ENCODE measurements around the gene USH2A.
A peak's percentile ranks its signal among the peaks of the same experiment; 100 is the strongest.

Gene USH2A

GRCh38 chr1:215717677-215718426 lies 705.4 kb downstream of the USH2A start:
- Histone ChIP-seq H3K14ac (ENCODE audit: low read length) (no peak overlapping the region), H4K91ac (ENCODE audit: low read depth, low read length, poor library complexity) (no peak overlapping the region), H3K4me3 (ENCODE audit: low read length in 2 of 2) (no peak overlapping the region), H3K23ac (ENCODE audit: low read depth, low read length, poor library complexity) (no peak overlapping the region), H3K27me3 (ENCODE audit: control insufficient read depth in 3 of 3, insufficient read depth in 3 of 3, low read depth in 1 of 3, low read length in 3 of 3) (no peaks in the 10 kb centered on the region), H2BK15ac (ENCODE audit: low read length) (no peak overlapping the region), H3K36me3 (replicated peaks in 1 of 2; ENCODE audit: control insufficient read depth in 2 of 2, insufficient read depth in 2 of 2, low read length in 2 of 2) (no peaks in the 10 kb centered on the region), H2BK12ac (ENCODE audit: low read length) (no peak overlapping the region), H3K4me2 (ENCODE audit: insufficient read depth, low read length, poor library complexity, severe bottlenecking) (no peak overlapping the region), H3K9ac (ENCODE audit: low read depth, low read length, poor library complexity) (no peak overlapping the region), H2BK5ac (ENCODE audit: low read length) (no peak overlapping the region), H4K8ac (ENCODE audit: low read depth, low read length) (no peak overlapping the region), H3K4me1 (ENCODE audit: control insufficient read depth in 2 of 2, insufficient read depth in 1 of 2, low read depth in 1 of 2, low read length in 2 of 2) (no peaks in the 10 kb centered on the region), H2BK120ac (ENCODE audit: low read depth, low read length) (no peak overlapping the region), H3K79me1 (ENCODE audit: low read depth, low read length) (no peaks in the 10 kb centered on the region), H3K18ac (ENCODE audit: low read length) (no peak overlapping the region), H2AFZ (ENCODE audit: low read length) (no peak overlapping the region), H3K9me3 (replicated peaks in 1 of 2; ENCODE audit: control insufficient read depth in 2 of 2, insufficient read depth in 1 of 2, low read depth in 1 of 2, low read length in 2 of 2) (no peaks in the 10 kb centered on the region), H3K4ac (ENCODE audit: low read length) (no peak overlapping the region), H2AK5ac (ENCODE audit: low read depth, low read length) (no peak overlapping the region), H3K27ac (replicated peaks; ENCODE audit: low read length) (no peak overlapping the region)
- DNase-seq (ENCODE audit: low spot score), result no peak
- WGBS, 2 donors (ENCODE audit: extremely low coverage in 2 of 2, insufficient read length in 2 of 2, insufficient replicate concordance in 1 of 2), result no CpG with 5 or more reads among the region's 4 CpGs

DNA sequence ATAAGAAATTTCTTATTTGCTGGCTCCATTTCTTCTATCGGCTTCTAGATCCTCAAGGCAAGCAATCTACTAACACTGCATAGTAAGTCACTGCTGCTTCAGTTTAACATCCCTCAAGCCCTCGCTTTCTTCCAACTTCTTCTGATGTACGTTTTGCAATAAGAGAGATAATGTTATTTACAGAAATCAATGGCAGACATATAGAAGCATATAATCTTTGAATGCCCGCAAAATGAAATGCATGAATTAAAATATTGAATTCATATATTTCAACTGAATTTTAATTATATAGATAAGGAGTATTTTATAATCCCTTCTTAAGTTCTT lies 712.4 kb downstream of the USH2A start:
- Histone ChIP-seq H4K91ac (ENCODE audit: low read depth, low read length, poor library complexity) (no peak overlapping the region), H2AFZ (ENCODE audit: low read length) (no peak overlapping the region), H3K36me3 (replicated peaks in 1 of 2; ENCODE audit: control insufficient read depth in 2 of 2, insufficient read depth in 2 of 2, low read length in 2 of 2) (no peaks in the 10 kb centered on the region), H3K23ac (ENCODE audit: low read depth, low read length, poor library complexity) (no peak overlapping the region), H3K4ac (ENCODE audit: low read length) (no peak overlapping the region), H3K9me3 (replicated peaks in 1 of 2; ENCODE audit: control insufficient read depth in 2 of 2, insufficient read depth in 1 of 2, low read depth in 1 of 2, low read length in 2 of 2) (no peaks in the 10 kb centered on the region), H3K4me2 (ENCODE audit: insufficient read depth, low read length, poor library complexity, severe bottlenecking) (no peak overlapping the region), H2BK120ac (ENCODE audit: low read depth, low read length) (no peak overlapping the region), H2AK5ac (ENCODE audit: low read depth, low read length) (no peak overlapping the region), H3K4me1 (ENCODE audit: control insufficient read depth in 2 of 2, insufficient read depth in 1 of 2, low read depth in 1 of 2, low read length in 2 of 2) (no peaks in the 10 kb centered on the region), H2BK12ac (ENCODE audit: low read length) (no peak overlapping the region), H2BK15ac (ENCODE audit: low read length) (no peak overlapping the region), H3K4me3 (ENCODE audit: low read length in 2 of 2) (no peak overlapping the region), H3K27me3 (ENCODE audit: control insufficient read depth in 3 of 3, insufficient read depth in 3 of 3, low read depth in 1 of 3, low read length in 3 of 3) (no peaks in the 10 kb centered on the region), H3K79me1 (ENCODE audit: low read depth, low read length) (no peaks in the 10 kb centered on the region), H3K9ac (ENCODE audit: low read depth, low read length, poor library complexity) (no peak overlapping the region), H3K27ac (replicated peaks; ENCODE audit: low read length) (no peak overlapping the region), H4K8ac (ENCODE audit: low read depth, low read length) (no peak overlapping the region), H2BK5ac (ENCODE audit: low read length) (no peak overlapping the region), H3K14ac (ENCODE audit: low read length) (no peak overlapping the region), H3K18ac (ENCODE audit: low read length) (no peak overlapping the region)
- DNase-seq (ENCODE audit: low spot score), result no peak
- WGBS, 2 donors (ENCODE audit: extremely low coverage in 2 of 2, insufficient read length in 2 of 2, insufficient replicate concordance in 1 of 2), result no CpG with 5 or more reads among the region's 4 CpGs

- Histone ChIP-seq H2AFZ (ENCODE audit: low read length) (no peak overlapping the region), H2BK12ac (ENCODE audit: low read length) (no peak overlapping the region), H4K91ac (ENCODE audit: low read depth, low read length, poor library complexity) (no peak overlapping the region), H2BK15ac (ENCODE audit: low read length) (no peak overlapping the region), H3K4me2 (ENCODE audit: insufficient read depth, low read length, poor library complexity, severe bottlenecking) (no peak overlapping the region), H3K23ac (ENCODE audit: low read depth, low read length, poor library complexity) (no peak overlapping the region), H3K27ac (replicated peaks; ENCODE audit: low read length) (no peak overlapping the region), H2AK5ac (ENCODE audit: low read depth, low read length) (no peak overlapping the region), H3K79me1 (ENCODE audit: low read depth, low read length) (no peaks in the 10 kb centered on the region), H3K36me3 (replicated peaks in 1 of 2; ENCODE audit: control insufficient read depth in 2 of 2, insufficient read depth in 2 of 2, low read length in 2 of 2) (no peaks in the 10 kb centered on the region), H3K9me3 (replicated peaks in 1 of 2; ENCODE audit: control insufficient read depth in 2 of 2, insufficient read depth in 1 of 2, low read depth in 1 of 2, low read length in 2 of 2) (no peaks in the 10 kb centered on the region), H3K4ac (ENCODE audit: low read length) (no peak overlapping the region), H3K9ac (ENCODE audit: low read depth, low read length, poor library complexity) (no peak overlapping the region), H3K4me3 (ENCODE audit: low read length in 2 of 2) (no peak overlapping the region), H2BK5ac (ENCODE audit: low read length) (no peak overlapping the region), H3K18ac (ENCODE audit: low read length) (no peak overlapping the region), H3K4me1 (ENCODE audit: control insufficient read depth in 2 of 2, insufficient read depth in 1 of 2, low read depth in 1 of 2, low read length in 2 of 2) (no peaks in the 10 kb centered on the region), H4K8ac (ENCODE audit: low read depth, low read length) (no peak overlapping the region), H2BK120ac (ENCODE audit: low read depth, low read length) (no peak overlapping the region), H3K14ac (ENCODE audit: low read length) (no peak overlapping the region), H3K27me3 (ENCODE audit: control insufficient read depth in 3 of 3, insufficient read depth in 3 of 3, low read depth in 1 of 3, low read length in 3 of 3) (no peaks in the 10 kb centered on the region)
- DNase-seq (ENCODE audit: low spot score), result peak; percentile 57
- no CpG with 5 or more reads among the region's 8 CpGs for WGBS, 2 donors (ENCODE audit: extremely low coverage in 2 of 2, insufficient read length in 2 of 2, insufficient replicate concordance in 1 of 2)
Observed at GRCh38 chr1:215710036-215710898, 713.0 kb downstream of the USH2A start.

GRCh38 chr1:215704089-215704860 lies 719.0 kb downstream of the USH2A start:
- Histone ChIP-seq H2AK5ac (ENCODE audit: low read depth, low read length) (no peak overlapping the region), H3K9ac (ENCODE audit: low read depth, low read length, poor library complexity) (no peak overlapping the region), H3K4me3 (ENCODE audit: low read length in 2 of 2) (no peak overlapping the region), H2BK15ac (ENCODE audit: low read length) (no peak overlapping the region), H4K91ac (ENCODE audit: low read depth, low read length, poor library complexity) (no peak overlapping the region), H3K4me2 (ENCODE audit: insufficient read depth, low read length, poor library complexity, severe bottlenecking) (no peak overlapping the region), H2BK120ac (ENCODE audit: low read depth, low read length) (no peak overlapping the region), H2BK12ac (ENCODE audit: low read length) (no peak overlapping the region), H3K23ac (ENCODE audit: low read depth, low read length, poor library complexity) (no peak overlapping the region), H3K4ac (ENCODE audit: low read length) (no peak overlapping the region), H3K18ac (ENCODE audit: low read length) (no peak overlapping the region), H4K8ac (ENCODE audit: low read depth, low read length) (no peak overlapping the region), H2BK5ac (ENCODE audit: low read length) (no peak overlapping the region), H3K14ac (ENCODE audit: low read length) (no peak overlapping the region), H3K4me1 (ENCODE audit: control insufficient read depth in 2 of 2, insufficient read depth in 1 of 2, low read depth in 1 of 2, low read length in 2 of 2) (no peaks in the 10 kb centered on the region), H2AFZ (ENCODE audit: low read length) (no peak overlapping the region), H3K79me1 (ENCODE audit: low read depth, low read length) (no peaks in the 10 kb centered on the region), H3K27ac (replicated peaks; ENCODE audit: low read length) (no peak overlapping the region), H3K36me3 (replicated peaks in 1 of 2; ENCODE audit: control insufficient read depth in 2 of 2, insufficient read depth in 2 of 2, low read length in 2 of 2) (no peaks in the 10 kb centered on the region), H3K9me3 (replicated peaks in 1 of 2; ENCODE audit: control insufficient read depth in 2 of 2, insufficient read depth in 1 of 2, low read depth in 1 of 2, low read length in 2 of 2) (no peaks in the 10 kb centered on the region), H3K27me3 (ENCODE audit: control insufficient read depth in 3 of 3, insufficient read depth in 3 of 3, low read depth in 1 of 3, low read length in 3 of 3) (no peaks in the 10 kb centered on the region)
- DNase-seq (ENCODE audit: low spot score), result no peak
- no CpG with 5 or more reads among the region's 6 CpGs for WGBS, 2 donors (ENCODE audit: extremely low coverage in 2 of 2, insufficient read length in 2 of 2, insufficient replicate concordance in 1 of 2)

Measured in neuronal stem cell (in vitro differentiated cells).